HG02943 (cell line): ENCODE measurements around the gene GSN.

ENCODE experiments used
- ATAC-seq: cut with Tn5 transposase; IDR thresholded peaks from one replicate; pipeline ENCODE4 v1.9.1; 2021; ENCODE audit warnings: mild to moderate bottlenecking, low read depth, moderate library complexity; ENCODE audit not compliant: unreplicated experiment

The GSN gene

GRCh38 chr9:121271368-121272341 is 3.7 kb downstream of the GSN start:
- ATAC-seq = no peak

- no peak for ATAC-seq
Observed at GRCh38 chr9:121272401-121272948, 4.5 kb downstream of the GSN start.

DNA sequence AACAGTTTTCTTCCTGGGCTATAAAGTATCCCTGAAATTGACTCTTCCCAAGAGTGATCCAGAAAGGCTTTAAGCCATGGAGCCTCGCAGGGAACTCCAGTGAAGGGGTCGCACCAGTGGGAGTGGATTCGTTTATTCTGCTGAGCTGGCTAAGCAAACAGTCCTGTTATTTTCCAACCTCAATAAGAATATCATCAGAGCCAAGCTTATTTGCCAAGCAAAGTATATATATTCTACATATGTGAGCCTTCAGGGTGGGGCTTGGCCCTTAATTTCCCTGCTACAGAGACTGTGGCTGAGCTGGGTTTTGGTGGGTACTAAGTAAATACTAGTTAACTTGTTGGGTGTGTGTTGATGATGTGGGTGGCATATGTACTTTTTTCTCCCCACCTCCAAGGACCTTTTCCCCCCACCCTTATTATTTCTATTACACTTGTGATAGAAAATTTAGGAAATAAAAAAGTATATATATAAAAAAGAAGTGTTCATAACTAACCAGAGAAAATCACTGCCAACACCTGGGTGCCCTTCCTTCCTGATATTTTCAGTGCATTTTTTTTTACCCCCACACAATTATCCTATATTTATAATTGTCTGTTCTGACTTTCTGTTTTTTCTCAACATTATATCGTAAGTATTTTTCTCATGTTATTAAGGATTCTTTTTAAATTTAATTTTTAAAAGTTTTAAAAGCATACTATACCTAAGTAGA is 5.3 kb downstream of the GSN start:
- ATAC-seq = no peak

DNA sequence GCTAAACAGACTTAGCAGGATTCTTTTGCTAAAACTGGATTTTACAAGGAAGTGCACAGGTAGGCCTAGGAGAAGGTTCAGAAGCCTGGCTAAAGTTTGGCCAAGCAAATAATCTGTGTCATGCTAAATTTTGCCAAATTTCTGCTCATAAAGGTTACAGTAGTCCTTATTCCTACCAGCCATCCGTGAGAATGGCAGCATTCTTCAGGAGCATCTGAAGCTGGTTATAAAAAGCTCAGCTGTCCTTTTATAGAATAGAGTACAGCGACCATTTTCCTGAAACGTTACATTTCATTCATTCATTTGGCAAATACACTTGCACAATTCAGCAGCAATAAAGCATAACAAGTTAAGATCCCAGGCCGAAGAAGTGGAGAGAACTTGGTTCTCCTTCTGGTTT is 6.9 kb downstream of the GSN start:
- no peak for ATAC-seq

DNA sequence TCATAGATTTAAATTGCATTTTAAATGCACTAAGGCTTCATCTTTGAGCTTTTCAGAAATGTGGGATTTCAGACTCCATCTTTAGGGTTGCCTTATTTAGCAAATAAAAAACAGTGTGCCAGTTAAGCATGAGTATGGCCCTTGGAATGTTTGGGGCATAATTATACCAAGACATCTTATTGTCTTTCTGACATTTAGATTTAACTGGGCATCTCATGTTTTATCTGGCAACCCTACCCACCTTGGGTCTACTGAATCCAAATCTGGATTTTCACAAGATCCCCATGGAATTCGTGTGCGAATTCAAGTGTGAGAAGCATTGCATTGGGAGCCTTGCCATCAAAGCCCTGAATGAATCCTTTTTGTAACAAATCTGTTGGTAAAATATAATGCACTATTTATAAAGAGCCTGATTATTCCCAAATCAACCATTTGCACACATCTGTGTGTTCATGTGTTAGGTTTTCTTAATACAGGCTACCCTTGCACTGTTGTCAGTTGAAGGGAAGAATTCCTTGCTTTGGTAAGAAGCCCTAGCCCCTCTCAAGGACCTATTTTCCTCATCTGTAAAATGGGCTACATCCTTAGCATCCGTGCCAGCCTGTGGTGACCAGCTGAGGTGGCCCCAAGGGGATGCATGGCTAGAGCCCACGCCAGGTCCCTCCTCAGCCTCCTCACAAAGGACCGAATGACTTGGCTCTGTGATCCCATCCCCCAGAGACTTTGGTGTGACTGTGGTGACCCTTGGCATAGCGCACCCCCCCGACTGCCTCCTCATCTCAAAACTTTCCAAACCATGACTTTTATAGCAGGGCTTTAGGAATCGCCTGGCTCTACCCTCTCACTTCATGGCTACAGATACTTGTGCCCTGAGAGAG is 8.1 kb downstream of the GSN start:
- no peak for ATAC-seq

GRCh38 chr9:121277026-121277425 is 9.1 kb downstream of the GSN start:
- no peak for ATAC-seq

DNA sequence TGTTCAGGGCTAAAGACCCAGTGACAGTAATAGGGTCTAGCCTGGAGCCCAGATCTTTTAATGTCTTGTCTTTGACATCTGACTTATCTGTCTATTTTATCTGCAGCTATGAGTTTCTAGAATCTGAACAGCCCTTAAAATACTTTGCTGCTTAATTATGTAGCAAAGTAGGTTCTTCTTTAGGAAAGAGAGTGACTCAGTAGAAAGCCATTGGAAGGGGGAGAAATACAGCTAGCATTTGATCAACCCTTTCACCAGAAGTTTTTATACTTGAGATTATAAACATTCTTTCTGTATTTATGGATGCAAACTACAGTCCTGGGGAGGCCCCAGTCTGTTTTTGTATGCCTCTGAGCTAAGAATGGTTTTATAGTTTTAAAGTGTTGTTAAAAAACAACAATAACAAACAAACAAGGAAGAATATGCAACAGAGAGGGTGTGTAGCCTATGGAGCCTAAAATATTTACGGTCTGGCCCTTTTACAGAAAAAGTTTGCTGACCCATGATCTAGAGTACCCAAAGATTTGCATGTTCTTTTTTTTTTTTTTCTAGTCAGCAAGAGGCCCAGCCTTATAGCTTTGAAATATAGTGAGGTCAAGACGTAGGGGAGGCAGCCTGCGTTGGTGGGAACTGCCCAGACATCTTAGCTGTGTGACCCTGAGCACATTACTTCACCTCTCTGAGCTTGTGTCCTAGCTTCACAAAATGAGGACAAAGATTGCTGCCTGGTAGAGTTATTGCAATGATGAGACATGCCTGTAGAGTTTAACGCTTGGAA is 9.7 kb downstream of the GSN start:
- no peak for ATAC-seq

- no peak for ATAC-seq
Observed at GRCh38 chr9:121278477-121279261, 10.7 kb downstream of the GSN start.

DNA sequence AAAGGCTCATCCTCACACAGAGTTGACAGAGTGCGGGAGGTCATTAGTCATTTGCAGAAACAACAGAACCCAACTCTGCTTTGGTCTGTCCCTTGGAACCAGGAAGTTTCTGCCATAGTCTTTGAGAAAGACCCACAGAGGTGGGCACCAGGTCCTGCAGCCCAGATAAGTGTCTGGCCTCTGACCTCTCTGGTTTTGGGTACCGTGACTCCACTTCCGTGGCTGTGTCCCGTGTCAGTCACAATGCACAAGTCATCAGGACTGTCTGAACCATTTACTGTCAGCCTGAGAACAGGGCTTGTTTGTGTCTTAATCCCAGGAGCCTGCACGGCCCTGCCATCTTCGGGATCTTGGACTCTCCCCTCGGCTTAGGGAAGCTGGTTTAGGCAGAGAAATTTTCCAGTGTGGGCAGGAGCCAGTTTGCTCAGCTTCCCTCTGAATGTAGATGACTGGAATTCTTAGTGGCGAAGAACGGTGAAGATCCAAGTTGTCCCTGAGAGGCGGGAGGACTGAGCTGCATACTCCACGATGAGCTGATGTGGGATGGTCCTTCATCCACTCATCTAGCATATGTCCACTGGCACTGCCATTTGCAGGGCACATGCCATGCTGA is 11.9 kb downstream of the GSN start:
- no peak for ATAC-seq

GRCh38 chr9:121280715-121281613 is 13.0 kb downstream of the GSN start:
- ATAC-seq = no peak

DNA sequence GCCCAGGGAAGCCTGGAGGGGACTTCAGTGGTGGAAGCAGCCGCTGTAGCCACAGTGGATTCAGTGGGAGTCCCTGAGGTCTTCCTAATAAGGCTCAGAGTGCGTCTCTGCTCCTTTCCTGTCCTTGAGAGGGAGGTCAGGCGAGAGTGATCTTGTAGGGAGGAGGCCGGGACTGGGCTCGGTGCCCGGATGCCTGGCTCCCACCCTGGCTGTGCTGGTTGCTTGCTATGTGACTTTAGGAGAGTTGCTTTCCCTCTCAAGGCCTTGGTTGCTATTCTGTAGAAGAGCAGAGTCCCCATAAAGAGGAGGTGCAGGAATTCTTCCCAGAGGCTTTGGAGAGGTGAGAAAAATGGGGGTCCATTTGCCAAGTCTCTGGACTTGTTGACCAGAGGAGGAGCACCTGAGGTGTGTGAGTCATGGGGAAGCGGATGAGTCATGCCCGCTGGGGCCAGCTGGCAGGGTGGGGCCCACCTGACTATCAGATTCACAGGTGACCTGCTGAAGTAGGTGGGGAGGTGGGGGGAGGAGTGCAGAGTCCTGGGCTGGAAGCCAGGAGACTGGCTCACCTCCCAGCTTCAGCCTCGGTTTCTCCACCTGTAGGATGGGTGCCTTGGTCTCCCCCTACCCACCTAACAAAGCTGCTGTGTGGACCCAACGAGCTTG is 13.8 kb downstream of the GSN start:
- no peak for ATAC-seq

- no peak for ATAC-seq
Observed at GRCh38 chr9:121282277-121283079, 14.5 kb downstream of the GSN start.

GRCh38 chr9:121283080-121283398 is 15.1 kb downstream of the GSN start:
- ATAC-seq = no peak

GRCh38 chr9:121283856-121284732 is 16.1 kb downstream of the GSN start:
- no peak for ATAC-seq

DNA sequence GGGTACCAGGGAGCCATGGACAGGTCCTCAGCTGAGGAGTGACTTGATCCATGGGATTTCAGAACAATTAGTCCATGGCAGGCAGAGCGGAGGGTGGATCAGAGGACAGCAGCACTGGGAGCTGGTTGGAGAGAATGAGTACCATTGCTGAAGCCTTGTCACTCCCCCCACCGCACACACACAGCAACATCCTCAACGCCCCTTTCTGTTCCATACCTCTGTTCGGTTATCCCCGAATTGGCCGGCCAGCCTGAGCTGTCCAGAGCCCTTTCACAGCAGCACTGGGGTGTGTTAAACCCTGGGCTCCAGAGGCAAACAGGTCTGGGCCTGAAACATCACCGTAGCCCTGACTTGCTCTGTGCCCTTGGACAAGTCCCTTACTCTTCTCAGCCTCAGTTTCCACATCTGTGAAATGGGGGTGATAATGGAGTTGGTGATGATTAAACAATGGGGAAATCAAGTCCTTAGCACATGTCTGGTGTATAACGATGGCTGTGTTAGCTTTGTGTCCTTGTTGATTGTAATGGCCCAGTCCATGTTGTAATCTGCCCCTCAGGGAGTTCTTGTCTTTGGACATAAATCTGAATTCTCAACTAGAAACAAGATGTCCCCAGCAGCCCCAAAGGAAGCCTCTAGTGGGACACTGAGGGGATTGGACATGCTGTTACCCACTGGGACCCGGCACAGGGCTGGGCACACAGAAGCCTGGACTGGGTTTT is 16.9 kb downstream of the GSN start:
- ATAC-seq = no peak
